Activated CD8-positive, alpha-beta memory T cell treated with anti-CD3 and anti-CD28 coated beads, Interleukin-2, amount 10 ng/mL, durations not matched to agents 7 days and 5 days (primary cell): ENCODE measurements around the gene CPNE6. TPM values are rescaled to one million over a fixed set of nuclear protein-coding genes. Genes with fewer than 3 reads are reported as not detected.

Experiments
- ATAC-seq: fragments of 150-1000 bp; cut with Tn5 transposase; one replicate; pipeline ENCODE4 v1.10.0; 2021; ENCODE audit warnings: moderate library complexity
- CTCF ChIA-PET: fragments of 350-600 bp; sonication (Branson Sonifier 250); formaldehyde crosslinking; loops from one replicate; lab custom pipeline; 2021; ENCODE audit warnings: antibody characterized with exemption; lab: Charles Lee
- DNase-seq: peaks from one replicate; pipeline ENCODE4 v3.0.0-alpha.2; 2020
- H3K27ac Mint-ChIP-seq: one replicate; pipeline ENCODE4 v1.8.0; 2021; ENCODE audit warnings: mild to moderate bottlenecking, mixed read lengths
- H3K27me3 Mint-ChIP-seq: one replicate; pipeline ENCODE4 v1.8.0; 2021; ENCODE audit warnings: mixed read lengths
- H3K36me3 Mint-ChIP-seq: one replicate; pipeline ENCODE4 v1.8.0; 2021; ENCODE audit warnings: mild to moderate bottlenecking, mixed read lengths
- H3K4me1 Mint-ChIP-seq: one replicate; pipeline ENCODE4 v1.8.0; 2021; ENCODE audit warnings: mixed read lengths
- H3K4me3 Mint-ChIP-seq: one replicate; pipeline ENCODE4 v1.8.0; 2021; ENCODE audit warnings: mild to moderate bottlenecking, moderate library complexity, mixed read lengths
- H3K9me3 Mint-ChIP-seq: one replicate; pipeline ENCODE4 v1.8.0; 2022; ENCODE audit warnings: low read depth, mixed read lengths
- total RNA-seq, 2 experiments: library from RNA; stranded (reverse); gene quantifications; one replicate each; pipeline ENCODE4 v1.2.3, GENCODE V29; 2021

Gene CPNE6
- total RNA-seq, 2 experiments from 2014 or later, result 0.12 TPM; not detected in 1

DNA sequence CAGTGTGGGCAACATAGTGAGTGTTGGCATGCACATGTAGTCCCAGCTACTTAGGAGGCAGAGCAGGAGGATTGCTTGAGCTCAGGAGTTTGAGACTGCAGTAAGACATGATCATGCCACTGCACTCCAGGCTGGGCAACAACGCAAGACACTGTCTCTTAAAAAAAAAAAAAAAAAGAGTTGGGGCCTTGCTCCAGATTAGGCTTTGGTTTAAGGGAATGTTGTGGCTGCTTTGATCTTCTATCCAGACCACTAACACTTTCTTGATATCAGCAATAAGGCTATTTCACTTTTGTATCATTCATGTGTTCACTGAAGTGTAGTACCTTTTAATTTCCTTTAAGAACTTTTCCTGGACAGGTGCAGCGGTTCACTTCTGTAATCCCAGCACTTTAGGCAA is 56.3 kb downstream of the CPNE6 start:
- ATAC-seq (no peak), DNase-seq (no peak)
- Mint-ChIP-seq H3K36me3 (peaks cover 7% of the 10 kb centered on the region), H3K27ac (no peak overlapping the region), H3K4me3 (no peak overlapping the region), H3K4me1 (peaks cover 12% of the 10 kb centered on the region), H3K9me3 (no peaks in the 10 kb centered on the region), H3K27me3 (no peaks in the 10 kb centered on the region)
- CTCF ChIA-PET, result interaction anchor here (1.1 to 2.1 kb wide), 3 partner anchors 8 to 19 kb away, joined by 3 to 6 read pairs (median 3); partner anchors contain the start of gene PSME1

Other genes with a start within 250 kb of the CPNE6 start
- 10 to 100 TPM; 15.5 to 20.7 TPM for gene DHRS4, start 117.8 kb upstream of the CPNE6 start, total RNA-seq
- gene DHRS4L2, start 82.6 kb upstream of the CPNE6 start, total RNA-seq, result 10 to 100 TPM; 16.0 to 19.4 TPM
- 1 to 10 TPM; 2.9 to 3.3 TPM for gene CARMIL3, start 19.6 kb upstream of the CPNE6 start, total RNA-seq
- gene PCK2, start 22.7 kb downstream of the CPNE6 start, total RNA-seq, result 10 to 100 TPM; 61.7 to 87.0 TPM
- gene DCAF11, start 43.2 kb downstream of the CPNE6 start, total RNA-seq, result 10 to 100 TPM; 86.3 to 94.4 TPM
- 1 to 10 TPM; 2.6 to 3.2 TPM for gene NRL, start 43.4 kb downstream of the CPNE6 start, total RNA-seq
- under 1 TPM; 0.77 to 0.91 TPM for gene FITM1, start 59.1 kb downstream of the CPNE6 start, total RNA-seq
- 100 to 1,000 TPM; 420 to 454 TPM for gene PSME1, start 64.6 kb downstream of the CPNE6 start, total RNA-seq
- 10 to 100 TPM; 45.5 to 56.1 TPM for gene EMC9, start 70.0 kb downstream of the CPNE6 start, total RNA-seq
- 100 to 1,000 TPM; 577 to 623 TPM for gene PSME2, start 75.0 kb downstream of the CPNE6 start, total RNA-seq
- 100 to 1,000 TPM; 129 to 149 TPM for gene RNF31, start 75.9 kb downstream of the CPNE6 start, total RNA-seq
- 100 to 1,000 TPM; 238 to 295 TPM for gene IRF9, start 89.7 kb downstream of the CPNE6 start, total RNA-seq
- gene REC8, start 100.5 kb downstream of the CPNE6 start, total RNA-seq, result 10 to 100 TPM; 52.9 to 92.8 TPM
- gene IPO4, start 117.3 kb downstream of the CPNE6 start, total RNA-seq, result 10 to 100 TPM; 32.4 to 54.9 TPM
- gene TM9SF1, start 123.9 kb downstream of the CPNE6 start, total RNA-seq, result 10 to 100 TPM; 26.7 to 32.8 TPM
- under 1 TPM in 1 of 2 experiments, not detected in 1; 0.42 TPM for gene TSSK4, start 134.1 kb downstream of the CPNE6 start, total RNA-seq
- gene CHMP4A, start 141.9 kb downstream of the CPNE6 start, total RNA-seq, result 10 to 100 TPM; 80.5 to 82.5 TPM
- gene MDP1, start 144.5 kb downstream of the CPNE6 start, total RNA-seq, result 10 to 100 TPM; 11.4 to 16.9 TPM
- gene NEDD8, start 160.8 kb downstream of the CPNE6 start, total RNA-seq, result 100 to 1,000 TPM; 181 to 205 TPM
- gene GMPR2, start 161.4 kb downstream of the CPNE6 start, total RNA-seq, result 10 to 100 TPM; 70.6 to 71.3 TPM
- 100 to 1,000 TPM; 111 to 130 TPM for gene TINF2, start 171.1 kb downstream of the CPNE6 start, total RNA-seq
- 1 to 10 TPM; 3.0 to 5.1 TPM for gene TGM1, start 191.6 kb downstream of the CPNE6 start, total RNA-seq
- gene RABGGTA, start 200.0 kb downstream of the CPNE6 start, total RNA-seq, result 10 to 100 TPM; 34.3 to 44.6 TPM
- 10 to 100 TPM; 14.2 to 26.5 TPM for gene DHRS1, start 228.2 kb downstream of the CPNE6 start, total RNA-seq
- gene NOP9, start 228.3 kb downstream of the CPNE6 start, total RNA-seq, result 10 to 100 TPM; 34.2 to 38.3 TPM
- 10 to 100 TPM; 24.5 to 44.2 TPM for gene CIDEB, start 236.4 kb downstream of the CPNE6 start, total RNA-seq
- 10 to 100 TPM; 12.6 to 18.8 TPM for gene LTB4R2, start 238.6 kb downstream of the CPNE6 start, total RNA-seq
- 10 to 100 TPM; 15.6 to 32.5 TPM for gene LTB4R, start 239.9 kb downstream of the CPNE6 start, total RNA-seq